K562 (cell line): ENCODE data around the gene MECR. TPM values are rescaled to one million over a fixed set of nuclear protein-coding genes. Genes with fewer than 3 reads are reported as not detected.

Experiments
- ATAC-seq: fragments of 200-7000 bp; cut with Tn5 transposase; 3 replicates; pipeline ENCODE4 v1.9.1; 2020; ENCODE audit warnings: moderate library complexity
- BruUV-seq: library from RNA; stranded (reverse); fragments of 400-500 nt; replicated peaks from 2 replicates; lab custom pipeline; 2021; lab: Mats Ljungman, UMichigan
- CTCF ChIA-PET: fragments of 300-600 bp; formaldehyde crosslinking; extraction: SDS; loops from one replicate; lab custom pipeline; 2021; ENCODE audit warnings: low intra/inter-chr PET ratio; lab: Yijun Ruan, JAX
- POLR2A ChIA-PET: fragments of 300-600, 350-650 bp; sonication (Branson Sonifier 250); formaldehyde crosslinking; extraction: SDS; loops from one replicate; lab custom pipeline; 2021; ENCODE audit warnings: antibody characterized with exemption, inconsistent platforms; lab: Yijun Ruan, JAX
- DNase-seq, 4 experiments: peaks; one replicate each; pipeline versions ENCODE4 v3.0.0 to v3.0.0-alpha.2; 2011 to 2018; ENCODE audit warnings: low spot score in 3 of 4, mixed read lengths in 3 of 4; ENCODE audit errors: extremely low read depth in 1 of 4
- FAIRE-seq: peaks from 2 replicates; lab custom pipeline; 2011; peaks lifted over from hg19 to GRCh38; lab: Jason Lieb, UNC
- H2AFZ ChIP-seq: 2 replicates; pipeline ENCODE4 v1.6.0; 2011; ENCODE audit warnings: low read depth, low read length, control low read depth, inconsistent platforms
- H3K27ac ChIP-seq: fragments of 200-600 bp; 3 replicates; pipeline ENCODE4 v1.8.0; 2011; ENCODE audit warnings: low read depth, mild to moderate bottlenecking, control low read depth, inconsistent platforms, low read length, moderate library complexity, mixed read lengths; ENCODE audit errors: extremely low read depth
- H3K27me3 ChIP-seq, 2 experiments: fragments of 300-600 bp in 1 of 2; 2 replicates in 1 of 2; 3 replicates in 1 of 2; pipeline versions ENCODE4 v1.6.0 to v1.8.0; 2011; ENCODE audit warnings: inconsistent platforms in 2 of 2, low read length in 2 of 2, mild to moderate bottlenecking in 1 of 2, mixed read lengths in 1 of 2, moderate library complexity in 1 of 2; ENCODE audit not compliant: control insufficient read depth in 2 of 2, insufficient read depth in 2 of 2
- H3K36me3 ChIP-seq: fragments of 300-600 bp; 3 replicates; pipeline ENCODE4 v1.8.0; 2011; ENCODE audit warnings: mild to moderate bottlenecking, low read length, inconsistent platforms; ENCODE audit not compliant: control insufficient read depth, insufficient read depth
- H3K4me1 ChIP-seq, 2 experiments: fragments of 200-600 bp in 1 of 2; replicated peaks in 1 of 2; 2 replicates in 1 of 2; 3 replicates in 1 of 2; pipeline versions ENCODE4 v1.5.1 to v1.8.0; 2011; ENCODE audit warnings: inconsistent platforms in 2 of 2, low read length in 2 of 2, mild to moderate bottlenecking in 1 of 2, mixed read lengths in 1 of 2, moderate library complexity in 1 of 2; ENCODE audit not compliant: control insufficient read depth in 2 of 2, insufficient read depth in 2 of 2
- H3K4me2 ChIP-seq: 2 replicates; pipeline ENCODE4 v1.6.1; 2011; ENCODE audit warnings: low read length, control low read depth, inconsistent platforms, mixed read lengths; ENCODE audit not compliant: insufficient read depth
- H3K4me3 ChIP-seq: fragments of 200-600 bp; sonication (generic), shearing (Covaris generic); 2 replicates; pipeline ENCODE4 v1.5.1; 2016; ENCODE audit warnings: control low read depth, inconsistent platforms
- H3K79me2 ChIP-seq: fragments of 200-600 bp; 3 replicates; pipeline ENCODE4 v1.8.0; 2011; ENCODE audit warnings: low read length, inconsistent platforms; ENCODE audit not compliant: control insufficient read depth, insufficient read depth
- H3K9ac ChIP-seq, 2 experiments: 2 replicates each; pipeline versions ENCODE4 v1.6.0 to v1.6.1; 2011; ENCODE audit warnings: low read depth in 2 of 2, low read length in 2 of 2, control low read depth in 1 of 2, inconsistent platforms in 1 of 2, mild to moderate bottlenecking in 1 of 2, mixed read lengths in 1 of 2; ENCODE audit not compliant: insufficient read depth in 1 of 2
- H3K9me1 ChIP-seq: one replicate; pipeline ENCODE4 v1.6.0; 2011; ENCODE audit warnings: inconsistent platforms, mild to moderate bottlenecking, low read length, moderate library complexity; ENCODE audit not compliant: control insufficient read depth, insufficient read depth
- H3K9me3 ChIP-seq: replicated peaks from 2 replicates; pipeline ENCODE4 v1.5.1; 2011; ENCODE audit warnings: low read depth, low read length, inconsistent platforms; ENCODE audit not compliant: control insufficient read depth, insufficient read depth
- H4K20me1 ChIP-seq: replicated peaks from 2 replicates; pipeline ENCODE4 v1.6.1; 2011; ENCODE audit warnings: low read length, inconsistent platforms, mixed read lengths; ENCODE audit not compliant: control insufficient read depth, insufficient read depth
- BDP1 ChIP-seq: IDR thresholded peaks from 3 replicates; pipeline ENCODE4 v1.6.1; 2011; ENCODE audit not compliant: insufficient read length, insufficient read depth
- CHD1 ChIP-seq: fragments of 200-600 bp; sonication (generic); IDR thresholded peaks from one replicate; pipeline ENCODE4 v1.6.1; 2012; ENCODE audit warnings: mild to moderate bottlenecking, moderate library complexity, low read length, inconsistent platforms
- CHD4 ChIP-seq: fragments of 200-600 bp; sonication (generic); IDR thresholded peaks from 3 replicates; pipeline ENCODE4 v1.6.1; 2012; ENCODE audit warnings: low read depth, mild to moderate bottlenecking, mixed read lengths, low read length, inconsistent platforms; ENCODE audit not compliant: insufficient read depth, insufficient replicate concordance, poor library complexity, severe bottlenecking
- KLF10 ChIP-seq: fragments of 250-450 bp; sonication (Bioruptor Pico); IDR thresholded peaks from 2 replicates; pipeline ENCODE4 v1.6.1; 2021; ENCODE audit warnings: matching md5 sums
- MAFG ChIP-seq: fragments of 450-650 bp; conservative IDR thresholded peaks from 2 replicates; pipeline ENCODE4 v1.6.1; 2016; ENCODE audit warnings: missing genetic modification characterization, missing compliant biosample characterization
- PHTF2 ChIP-seq: fragments of 250-450 bp; sonication (Bioruptor Pico); IDR thresholded peaks from 2 replicates; pipeline ENCODE4 v1.5.0; 2021; ENCODE audit warnings: mild to moderate bottlenecking
- RFX5 ChIP-seq: IDR thresholded peaks from 2 replicates; pipeline ENCODE4 v1.6.1; 2011; ENCODE audit warnings: low read depth, mild to moderate bottlenecking, improper control_type of control experiment, low read length
- SNAPC5 ChIP-seq: fragments of 250-450 bp; sonication (Bioruptor Pico); IDR thresholded peaks from 2 replicates; pipeline ENCODE4 v1.8.0; 2021; ENCODE audit warnings: moderate library complexity, mild to moderate bottlenecking, inconsistent platforms
- SRSF9 ChIP-seq: fragments of 200-400 bp; formaldehyde crosslinking; IDR thresholded peaks from 2 replicates; pipeline ENCODE4 v1.6.1; 2017; ENCODE audit warnings: low read depth, low read length, borderline replicate concordance
- ZBTB2 ChIP-seq: fragments of 450-650 bp; IDR thresholded peaks from 2 replicates; pipeline ENCODE4 v1.6.1; 2016; ENCODE audit warnings: antibody characterized with exemption
- ZBTB26 ChIP-seq: fragments of 450-650 bp; formaldehyde crosslinking; IDR thresholded peaks from 2 replicates; pipeline ENCODE4 v1.4.0; 2022; ENCODE audit warnings: missing genetic modification characterization
- ZBTB7A ChIP-seq: IDR thresholded peaks from 2 replicates; pipeline ENCODE4 v1.6.1; 2011; ENCODE audit warnings: low read depth, mild to moderate bottlenecking, low read length, moderate library complexity, borderline replicate concordance; ENCODE audit not compliant: control insufficient read depth
- ZFP30 ChIP-seq: fragments of 250-450 bp; sonication (Bioruptor Pico); IDR thresholded peaks from 2 replicates; pipeline ENCODE4 v1.8.0; 2022; ENCODE audit warnings: moderate library complexity, mild to moderate bottlenecking, inconsistent platforms, borderline replicate concordance
- ZNF124 ChIP-seq: sonication (generic); formaldehyde crosslinking; IDR thresholded peaks from 2 replicates; pipeline ENCODE4 v1.8.1; 2022; ENCODE audit warnings: missing genetic modification reagents
- ZNF324 ChIP-seq: fragments of 250-450 bp; sonication (Bioruptor Pico); IDR thresholded peaks from 2 replicates; pipeline ENCODE4 v1.4.0; 2020; ENCODE audit warnings: mild to moderate bottlenecking
- ZNF347 ChIP-seq: fragments of 450-650 bp; formaldehyde crosslinking; IDR thresholded peaks from 2 replicates; pipeline ENCODE4 v1.4.0; 2020; ENCODE audit warnings: low read depth, mild to moderate bottlenecking, moderate library complexity
- ZNF445 ChIP-seq: fragments of 250-450 bp; sonication (Bioruptor Pico); IDR thresholded peaks from 2 replicates; pipeline ENCODE4 v1.4.0; 2020; ENCODE audit warnings: low read depth, mild to moderate bottlenecking, moderate library complexity
- ZNF695 ChIP-seq: fragments of 450-650 bp; formaldehyde crosslinking; IDR thresholded peaks from 2 replicates; pipeline ENCODE4 v1.4.0; 2020; ENCODE audit warnings: mild to moderate bottlenecking, moderate library complexity
- ZNF707 ChIP-seq: fragments of 250-450 bp; sonication (Bioruptor Pico); conservative IDR thresholded peaks from 2 replicates; pipeline ENCODE4 v1.8.0; 2022; ENCODE audit warnings: inconsistent platforms, mild to moderate bottlenecking, moderate library complexity
- ZNF77 ChIP-seq: fragments of 250-450 bp; sonication (Bioruptor Pico); IDR thresholded peaks from 2 replicates; pipeline ENCODE4 v1.5.0; 2020
- WGBS: fragments of 100-300 bp; shearing (Covaris generic); methylation state at CpG from one replicate; pipeline ENCODE4 v1.1.6; 2016; ENCODE audit warnings: low coverage, mixed read lengths; ENCODE audit not compliant: insufficient coverage; ENCODE audit errors: missing lambda C conversion rate; 5-methylcytosine and 5-hydroxymethylcytosine counted together
- in situ Hi-C: fragments of 300-500 bp; cut with MboI; formaldehyde crosslinking; loops from 4 replicates; pipeline ENCODE4 v1.15.0; 2018; ENCODE audit warnings: inconsistent platforms, mixed read lengths
- intact Hi-C: fragments of 100-400 bp; cut with micrococcal nuclease; formaldehyde crosslinking; loops from 2 replicates; pipeline ENCODE4 v1.14.2; 2022
- polyA plus RNA-seq, 8 experiments: library from polyadenylated mRNA; depleted of rRNA in 4 of 8; stranded (reverse) in 5 of 8; unstranded in 3 of 8; fragments of >200 nt; fragmentation: Nextera tagmentation in 2 of 8; fragmentation: Illumina TruSeq in 1 of 8; extraction: Ambion mirVana in 2 of 8; extraction: Trizol in 1 of 8; gene quantifications; 2 replicates each; pipeline versions ENCODE4 v1.2.1 to v1.2.3, GENCODE V29; 2011 to 2014; ENCODE audit warnings: inconsistent platforms in 1 of 8, missing spikeins in 1 of 8
- total RNA-seq, 7 experiments: library from RNA; depleted of rRNA in 6 of 7; stranded (reverse); fragments of >200 nt in 6 of 7; fragmentation: Illumina TruSeq in 2 of 7; extraction: Trizol in 2 of 7; gene quantifications; 2 replicates each; pipeline versions ENCODE4 v1.2.1 to v1.2.3, GENCODE V29; 2011 to 2021; ENCODE audit warnings: low replicate concordance in 1 of 7

The MECR gene
- total and polyA plus RNA-seq, 9 of the 15 experiments (the other 6 are each of a cell fraction or from before 2014, with no cell fraction given): 10.4 to 58.6 (median 42.9) TPM

GRCh38 chr1:29176576-29176975, 54.2 kb downstream of the MECR start:
- DNase-seq (no peak), FAIRE-seq (no peak)
- peaks cover 4% of the 10 kb centered on the region for H3K9me1 ChIP-seq
- intact Hi-C loops: no loop called here
- BruUV-seq: no TSS peak
- peaks cover 78% of the 10 kb centered on the region for H3K36me3 ChIP-seq
- peaks cover 98% of the 10 kb centered on the region for H3K79me2 ChIP-seq
- H3K4me3 ChIP-seq: no peak overlapping the region
- in situ Hi-C loops: no loop called here
- peaks cover 16 to 22% of the 10 kb centered on the region in 2 experiments for H3K4me1 ChIP-seq
- no peaks in the 10 kb centered on the region for H3K27me3 ChIP-seq
- CTCF ChIA-PET: interaction anchor here (0.6 kb wide), 1 partner anchor 17 kb away, joined by 3 read pairs; no protein-coding TSS in a partner anchor
- H2AFZ ChIP-seq: no peak overlapping the region
- TF ChIP-seq KLF10 (CRISPR knock-in tag): no peak
- TF ChIP-seq SNAPC5 (CRISPR knock-in tag): no peak
- no peak for TF ChIP-seq SRSF9
- no peak for TF ChIP-seq CHD1
- no peak for TF ChIP-seq MAFG
- no peak for TF ChIP-seq ZFP30 (CRISPR knock-in tag)
- no peak for TF ChIP-seq ZBTB26
- no peak for TF ChIP-seq CHD4
- TF ChIP-seq RFX5: no peak
- TF ChIP-seq ZNF707 (CRISPR knock-in tag): no peak
- no peak for TF ChIP-seq PHTF2 (CRISPR knock-in tag)
- TF ChIP-seq ZBTB2: no peak
- no peak for TF ChIP-seq ZNF695
- TF ChIP-seq ZNF77: no peak
- TF ChIP-seq ZBTB7A: no peak
- TF ChIP-seq ZNF445 (CRISPR knock-in tag): no peak
- no peak for TF ChIP-seq BDP1
- no peak for TF ChIP-seq ZNF124 (CRISPR knock-in tag)
- no peak for TF ChIP-seq ZNF347
- TF ChIP-seq ZNF324 (CRISPR knock-in tag): no peak
- TF ChIP-seq, all 486 proteins: peak for 0
- ATAC-seq: no peak
- no peak overlapping the region for H3K9ac ChIP-seq
- POLR2A ChIA-PET: interaction anchor here (1.0 to 7.6 kb wide), 3 partner anchors 10 to 260 kb away, joined by 3 to 129 read pairs (median 3); no protein-coding TSS in a partner anchor
- no peak overlapping the region for H3K4me2 ChIP-seq
- no peak overlapping the region for H3K27ac ChIP-seq
- peaks cover 41% of the 10 kb centered on the region for H4K20me1 ChIP-seq
- WGBS: 80% methylated on average over 4 of the region's 4 CpGs
- H3K9me3 ChIP-seq: no peaks in the 10 kb centered on the region
